ENCODE data around the gene SPEF1. TPM values are rescaled to one million over a fixed set of nuclear protein-coding genes. Genes with fewer than 3 reads are reported as not detected.

Gene SPEF1
- total RNA-seq, 1 experiment from 2014 or later, result not detected

DNA sequence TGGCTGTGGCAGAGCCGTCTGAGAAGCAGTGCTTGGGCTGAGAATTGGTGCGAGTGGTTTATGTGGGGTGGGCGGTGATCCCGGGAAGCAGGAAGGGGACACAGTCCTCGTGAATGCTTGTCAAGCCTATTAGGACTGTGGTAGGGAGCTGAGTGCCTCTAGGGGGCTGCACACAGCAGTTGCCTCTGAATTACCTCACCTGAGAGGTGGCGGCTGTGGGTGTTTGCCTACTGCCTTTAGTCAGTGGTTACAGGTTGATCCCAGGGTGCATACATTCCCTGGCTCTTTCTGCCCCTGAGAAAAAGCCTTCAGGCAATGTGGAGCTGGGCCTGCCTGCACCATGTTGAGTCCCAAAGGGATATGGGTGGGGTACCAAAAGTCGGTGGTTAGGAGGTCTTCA lies 44.3 kb upstream of the SPEF1 start:
- CTCF ChIA-PET, result interaction anchor here (0.6 to 1.4 kb wide), 5 partner anchors 13 to 148 kb away, joined by 3 to 7 read pairs (median 4); no protein-coding TSS in a partner anchor
- Mint-ChIP-seq H3K4me1 (ENCODE audit: insufficient read depth, unreplicated experiment) (peaks cover 7% of the 10 kb centered on the region), H3K4me3 (ENCODE audit: unreplicated experiment) (no peak overlapping the region), H3K36me3 (ENCODE audit: insufficient read depth, unreplicated experiment) (peaks cover 43% of the 10 kb centered on the region), H3K27ac (ENCODE audit: low read depth, unreplicated experiment) (no peak overlapping the region), H3K27me3 (ENCODE audit: insufficient read depth, unreplicated experiment) (no peaks in the 10 kb centered on the region), H3K9me3 (ENCODE audit: unreplicated experiment) (no peaks in the 10 kb centered on the region)
- BruUV-seq (replicated peaks), result no TSS peak
- intact Hi-C loops (cut with micrococcal nuclease), result no loop called here
- POLR2A ChIA-PET, result interaction anchor here (0.6 to 2.0 kb wide), 3 partner anchors 19 to 52 kb away, joined by 3 to 11 read pairs (median 4); partner anchors contain the start of gene CENPB
- TF ChIP-seq CTCF (IDR thresholded peaks at IDR 0.05; ENCODE audit: unreplicated experiment), result no peak
- DNase-seq (ENCODE audit: unreplicated experiment), result no peak

- no peak for DNase-seq (ENCODE audit: unreplicated experiment)
Observed at GRCh38 chr20:3823881-3824280, 42.6 kb upstream of the SPEF1 start.

DNA sequence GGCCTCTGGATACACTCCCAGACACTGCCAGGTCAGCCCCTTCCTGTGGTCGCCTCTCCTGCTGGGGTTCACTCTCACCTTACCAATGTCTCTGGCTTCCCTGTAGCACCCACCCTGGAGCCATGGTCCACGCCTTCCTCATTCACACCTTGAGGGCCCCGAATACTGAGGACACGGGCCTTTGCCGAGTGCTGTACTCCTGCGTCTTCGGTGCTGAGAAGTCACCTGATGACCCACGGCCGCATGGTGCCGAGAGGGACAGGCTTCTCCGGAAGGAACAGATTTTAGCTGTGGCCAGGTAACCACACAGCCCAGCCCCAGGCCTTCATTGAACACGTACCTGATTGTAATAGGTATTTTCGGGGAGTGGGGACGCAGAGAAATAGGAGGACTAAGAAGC lies 40.7 kb upstream of the SPEF1 start:
- Mint-ChIP-seq H3K36me3 (ENCODE audit: insufficient read depth, unreplicated experiment) (peaks cover 27% of the 10 kb centered on the region), H3K27ac (ENCODE audit: low read depth, unreplicated experiment) (peak overlapping the region; percentile 96), H3K4me1 (ENCODE audit: insufficient read depth, unreplicated experiment) (peaks cover 19% of the 10 kb centered on the region), H3K4me3 (ENCODE audit: unreplicated experiment) (peak overlapping the region; percentile 93), H3K27me3 (ENCODE audit: insufficient read depth, unreplicated experiment) (no peaks in the 10 kb centered on the region), H3K9me3 (ENCODE audit: unreplicated experiment) (no peaks in the 10 kb centered on the region)
- ChIA-PET POLR2A (interaction anchor here (0.7 to 4.1 kb wide), 11 partner anchors 12 to 188 kb away, joined by 3 to 64 read pairs (median 15); partner anchors contain the start of genes ADISSP, CDC25B and MAVS), CTCF (interaction anchor here (1.0 to 10.7 kb wide), 8 partner anchors 17 to 169 kb away, joined by 3 to 231 read pairs (median 10); partner anchors contain the start of genes ADISSP, CDC25B, CENPB and SPEF1)
- intact Hi-C loops (cut with micrococcal nuclease), result loop anchor here (2.0 kb wide), 2 partner anchors 25 to 33 kb away; partner anchors contain the start of gene MAVS
- no TSS peak for BruUV-seq (replicated peaks)
- DNase-seq (ENCODE audit: unreplicated experiment), result no peak
- no peak for TF ChIP-seq CTCF (IDR thresholded peaks at IDR 0.05; ENCODE audit: unreplicated experiment)

More at GRCh38 chr20:3823881-3824280, 42.6 kb upstream of the SPEF1 start:
- ChIA-PET POLR2A (interaction anchor here (0.9 kb wide), 1 partner anchor 21 kb away, joined by 4 read pairs; no protein-coding TSS in a partner anchor), CTCF (interaction anchor here (0.6 to 0.9 kb wide), 3 partner anchors 38 to 94 kb away, joined by 3 to 6 read pairs (median 3); partner anchors contain the start of gene CENPB)
- H3K27ac Mint-ChIP-seq (ENCODE audit: low read depth, unreplicated experiment), result no peak overlapping the region
- TF ChIP-seq CTCF (IDR thresholded peaks at IDR 0.05; ENCODE audit: unreplicated experiment), result no peak
- intact Hi-C loops (cut with micrococcal nuclease), result no loop called here
- no TSS peak for BruUV-seq (replicated peaks)
- H3K27me3 Mint-ChIP-seq (ENCODE audit: insufficient read depth, unreplicated experiment), result no peaks in the 10 kb centered on the region
- H3K36me3 Mint-ChIP-seq (ENCODE audit: insufficient read depth, unreplicated experiment), result peaks cover 37% of the 10 kb centered on the region
- no peak overlapping the region for H3K4me3 Mint-ChIP-seq (ENCODE audit: unreplicated experiment)
- no peaks in the 10 kb centered on the region for H3K9me3 Mint-ChIP-seq (ENCODE audit: unreplicated experiment)
- H3K4me1 Mint-ChIP-seq (ENCODE audit: insufficient read depth, unreplicated experiment), result peaks cover 10% of the 10 kb centered on the region

GRCh38 chr20:3820901-3821727 lies 39.9 kb upstream of the SPEF1 start:
- Mint-ChIP-seq H3K27me3 (ENCODE audit: insufficient read depth, unreplicated experiment) (no peaks in the 10 kb centered on the region), H3K27ac (ENCODE audit: low read depth, unreplicated experiment) (peak overlapping the region; percentile 96), H3K9me3 (ENCODE audit: unreplicated experiment) (no peaks in the 10 kb centered on the region), H3K36me3 (ENCODE audit: insufficient read depth, unreplicated experiment) (peaks cover 27% of the 10 kb centered on the region), H3K4me3 (ENCODE audit: unreplicated experiment) (peak overlapping the region; percentile 93), H3K4me1 (ENCODE audit: insufficient read depth, unreplicated experiment) (peaks cover 19% of the 10 kb centered on the region)
- TF ChIP-seq CTCF (IDR thresholded peaks at IDR 0.05; ENCODE audit: unreplicated experiment), result no peak
- CTCF ChIA-PET, result interaction anchor here (0.5 to 10.7 kb wide), 32 partner anchors 12 to 267 kb away, joined by 3 to 231 read pairs (median 4); partner anchors contain the start of genes ADISSP, CDC25B, CENPB and SIGLEC1
- POLR2A ChIA-PET, result interaction anchor here (0.5 to 4.1 kb wide), 30 partner anchors 9 to 413 kb away, joined by 3 to 64 read pairs (median 6); partner anchors contain the start of genes ADISSP, CDC25B, MAVS and PANK2
- intact Hi-C loops (cut with micrococcal nuclease), result loop anchor here (1.0 to 2.0 kb wide), 6 partner anchors 25 to 105 kb away; partner anchors contain the start of genes CDC25B, CENPB and MAVS
- DNase-seq (ENCODE audit: unreplicated experiment), result peak; percentile 59
- BruUV-seq (replicated peaks), result TSS peak; percentile 66

All from MCF 10A (cell line).